PC-9 (cell line): Measurements from ENCODE around the gene ALDOB. TPM values are rescaled to one million over a fixed set of nuclear protein-coding genes. Genes with fewer than 3 reads are reported as not detected.

Experiments used
- BruUV-seq: library from RNA; stranded (reverse); fragments of 400-500 nt; replicated peaks from 2 replicates; lab custom pipeline; 2021; lab: Mats Ljungman, UMichigan
- CTCF ChIA-PET: fragments of 300-600 bp; sonication (Branson Sonifier 250); formaldehyde crosslinking; loops from one replicate; lab custom pipeline; 2022; ENCODE audit warnings: antibody characterized with exemption; lab: Charles Lee
- POLR2A ChIA-PET: fragments of 300-600 bp; sonication (Branson Sonifier 250); formaldehyde crosslinking; loops from one replicate; lab custom pipeline; 2022; ENCODE audit warnings: antibody characterized with exemption; ENCODE audit not compliant: unreplicated experiment; lab: Charles Lee
- DNase-seq, 2 experiments: peaks; one replicate each; pipeline versions ENCODE4 v3.0.0 to v3.0.0-alpha.2; 2015 to 2022; ENCODE audit warnings: mixed read lengths in 1 of 2
- H2AFZ ChIP-seq: fragments of 200-600 bp; sonication (generic); 2 replicates; pipeline ENCODE4 v1.8.1; 2017; ENCODE audit warnings: antibody characterized with exemption
- H3F3A ChIP-seq: fragments of 200-600 bp; sonication (generic); 2 replicates; pipeline ENCODE4 v1.8.1; 2017; ENCODE audit warnings: antibody characterized with exemption, mild to moderate bottlenecking, low read depth; ENCODE audit not compliant: insufficient read depth
- H3K27ac ChIP-seq: fragments of 200-600 bp; sonication (generic); 2 replicates; pipeline ENCODE4 v1.6.1; 2016; ENCODE audit warnings: mixed run types
- H3K27me3 ChIP-seq: fragments of 200-600 bp; sonication (generic); 2 replicates; pipeline ENCODE4 v1.6.1; 2016; ENCODE audit warnings: low read depth, mixed run types; ENCODE audit not compliant: insufficient read depth
- H3K36me3 ChIP-seq: fragments of 200-600 bp; sonication (generic); 2 replicates; pipeline ENCODE4 v1.6.1; 2016; ENCODE audit warnings: low read depth, mixed run types
- H3K4me1 ChIP-seq: fragments of 200-600 bp; sonication (generic); replicated peaks from 2 replicates; pipeline ENCODE4 v1.6.1; 2016; ENCODE audit warnings: mixed run types; ENCODE audit not compliant: insufficient read depth
- H3K4me2 ChIP-seq: fragments of 200-600 bp; sonication (generic); 2 replicates; pipeline ENCODE4 v1.6.1; 2017; ENCODE audit warnings: mixed run types
- H3K4me3 ChIP-seq: fragments of 200-600 bp; sonication (generic); 2 replicates; pipeline ENCODE4 v1.6.1; 2016; ENCODE audit warnings: mixed run types
- H3K79me2 ChIP-seq: fragments of 200-600 bp; sonication (generic); 2 replicates; pipeline ENCODE4 v1.6.1; 2017; ENCODE audit warnings: low read depth, mixed run types
- H3K9me2 ChIP-seq: fragments of 200-600 bp; sonication (generic); 2 replicates; pipeline ENCODE4 v1.8.1; 2017; ENCODE audit warnings: mild to moderate bottlenecking; ENCODE audit not compliant: insufficient read depth
- H3K9me3 ChIP-seq: fragments of 200-600 bp; sonication (generic); 2 replicates; pipeline ENCODE4 v1.8.1; 2016; ENCODE audit warnings: low read depth; ENCODE audit not compliant: insufficient read depth
- H4K20me1 ChIP-seq: fragments of 200-600 bp; sonication (generic); 2 replicates; pipeline ENCODE4 v1.8.1; 2017; ENCODE audit not compliant: insufficient read depth
- EZH2 ChIP-seq: fragments of 200-600 bp; sonication (generic); IDR thresholded peaks from 2 replicates; pipeline ENCODE4 v1.8.0; 2017; ENCODE audit warnings: antibody characterized with exemption, low read depth
- intact Hi-C: fragments of 100-400 bp; cut with micrococcal nuclease; formaldehyde crosslinking; loops from one replicate; pipeline ENCODE4 v1.10.0; 2022; ENCODE audit not compliant: unreplicated experiment
- total RNA-seq: library from RNA; stranded (reverse); gene quantifications from 2 replicates; pipeline ENCODE4 v1.2.3, GENCODE V29; 2021
- TF ChIP-seq, protein P1 (sequence below): fragments of 200-600 bp; sonication (generic); conservative IDR thresholded peaks from 2 replicates; pipeline ENCODE4 v1.6.1; 2017; ENCODE audit warnings: mixed run types, antibody characterized with exemption, mild to moderate bottlenecking, moderate library complexity

Gene ALDOB
- total RNA-seq, 1 experiment from 2014 or later, result not detected

DNA sequence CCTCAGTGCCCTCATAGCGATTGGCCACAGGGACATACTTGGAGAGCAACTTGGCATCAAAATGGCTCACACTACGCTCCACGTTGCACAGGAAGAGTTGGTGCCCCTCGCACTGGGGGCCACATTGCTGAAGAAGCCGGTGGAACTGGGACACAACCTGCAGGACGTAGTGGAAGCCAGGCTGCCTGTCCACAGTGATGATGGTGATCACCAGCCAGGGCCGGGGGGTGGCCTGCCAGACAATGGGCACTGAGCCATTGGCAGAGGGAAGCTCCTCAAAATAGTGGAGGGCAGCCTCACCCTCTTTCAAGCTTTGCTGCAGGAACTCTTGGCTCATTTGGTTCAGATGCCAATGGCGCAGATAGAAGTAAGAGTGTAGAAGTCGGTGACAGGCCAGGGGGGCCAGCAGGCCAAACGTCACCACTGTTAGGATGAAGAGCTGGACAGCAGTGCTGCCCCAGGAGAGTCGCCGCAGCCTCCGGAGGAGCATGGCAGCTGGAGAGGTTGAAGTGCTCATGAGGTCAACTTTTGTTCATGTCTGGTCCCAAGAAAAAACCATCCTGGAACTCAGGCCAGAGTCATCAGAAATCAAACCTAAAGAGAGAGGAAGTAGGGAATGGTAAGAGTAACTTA, 41.1 kb upstream of the ALDOB start:
- Histone ChIP-seq H2AFZ (no peak overlapping the region), H3K27me3 (peaks cover 43% of the 10 kb centered on the region), H3K36me3 (no peaks in the 10 kb centered on the region), H3K4me2 (no peak overlapping the region), H3K79me2 (no peaks in the 10 kb centered on the region), H3K9me2 (no peaks in the 10 kb centered on the region), H3K4me3 (no peak overlapping the region), H3K9me3 (no peaks in the 10 kb centered on the region), H3K4me1 (no peaks in the 10 kb centered on the region), H4K20me1 (no peaks in the 10 kb centered on the region), H3F3A (no peaks in the 10 kb centered on the region), H3K27ac (no peak overlapping the region)
- no peak for DNase-seq
- BruUV-seq, result no TSS peak
- ChIA-PET POLR2A (interaction anchor here (1.0 kb wide), 1 partner anchor 10 kb away, joined by 5 read pairs; no protein-coding TSS in a partner anchor), CTCF (no interaction called here)
- intact Hi-C loops, result no loop called here
- TF ChIP-seq, protein P1, sequence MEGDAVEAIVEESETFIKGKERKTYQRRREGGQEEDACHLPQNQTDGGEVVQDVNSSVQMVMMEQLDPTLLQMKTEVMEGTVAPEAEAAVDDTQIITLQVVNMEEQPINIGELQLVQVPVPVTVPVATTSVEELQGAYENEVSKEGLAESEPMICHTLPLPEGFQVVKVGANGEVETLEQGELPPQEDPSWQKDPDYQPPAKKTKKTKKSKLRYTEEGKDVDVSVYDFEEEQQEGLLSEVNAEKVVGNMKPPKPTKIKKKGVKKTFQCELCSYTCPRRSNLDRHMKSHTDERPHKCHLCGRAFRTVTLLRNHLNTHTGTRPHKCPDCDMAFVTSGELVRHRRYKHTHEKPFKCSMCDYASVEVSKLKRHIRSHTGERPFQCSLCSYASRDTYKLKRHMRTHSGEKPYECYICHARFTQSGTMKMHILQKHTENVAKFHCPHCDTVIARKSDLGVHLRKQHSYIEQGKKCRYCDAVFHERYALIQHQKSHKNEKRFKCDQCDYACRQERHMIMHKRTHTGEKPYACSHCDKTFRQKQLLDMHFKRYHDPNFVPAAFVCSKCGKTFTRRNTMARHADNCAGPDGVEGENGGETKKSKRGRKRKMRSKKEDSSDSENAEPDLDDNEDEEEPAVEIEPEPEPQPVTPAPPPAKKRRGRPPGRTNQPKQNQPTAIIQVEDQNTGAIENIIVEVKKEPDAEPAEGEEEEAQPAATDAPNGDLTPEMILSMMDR, result no peak
- TF ChIP-seq EZH2, result no peak

DNA sequence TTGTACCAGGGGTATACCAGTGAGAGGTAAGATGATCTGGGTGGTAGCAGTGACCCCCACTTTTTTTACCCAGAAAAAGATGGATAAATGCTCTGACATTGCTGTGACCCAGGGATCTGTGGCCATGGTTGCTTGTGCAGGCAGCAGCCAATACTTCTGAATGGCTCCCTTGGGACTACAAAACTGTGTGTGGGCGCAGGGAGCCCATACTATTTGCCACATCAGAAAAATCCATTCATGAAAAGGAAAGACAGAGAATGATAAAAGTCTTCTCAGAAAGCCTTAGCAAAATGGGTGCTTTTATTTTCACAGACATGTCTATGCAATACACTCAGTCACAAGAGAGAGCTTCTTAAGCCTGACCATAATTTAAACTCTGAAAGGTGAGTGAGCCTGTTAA, 37.3 kb upstream of the ALDOB start:
- H3K27ac ChIP-seq, result no peak overlapping the region
- no peaks in the 10 kb centered on the region for H3F3A ChIP-seq
- peaks cover 4% of the 10 kb centered on the region; the same call in 1 of the 2 replicates for H3K9me2 ChIP-seq
- H3K4me3 ChIP-seq, result no peak overlapping the region
- no TSS peak for BruUV-seq
- POLR2A ChIA-PET, result no interaction called here
- no peaks in the 10 kb centered on the region for H3K79me2 ChIP-seq
- no peaks in the 10 kb centered on the region for H3K36me3 ChIP-seq
- H4K20me1 ChIP-seq, result no peaks in the 10 kb centered on the region
- CTCF ChIA-PET, result no interaction called here
- no peak overlapping the region for H2AFZ ChIP-seq
- no peaks in the 10 kb centered on the region for H3K4me1 ChIP-seq
- intact Hi-C loops, result no loop called here
- H3K4me2 ChIP-seq, result no peak overlapping the region
- peaks cover 55% of the 10 kb centered on the region for H3K27me3 ChIP-seq
- H3K9me3 ChIP-seq, result no peaks in the 10 kb centered on the region
- no peak for TF ChIP-seq EZH2
- TF ChIP-seq, protein P1, result no peak
- no peak for DNase-seq

DNA sequence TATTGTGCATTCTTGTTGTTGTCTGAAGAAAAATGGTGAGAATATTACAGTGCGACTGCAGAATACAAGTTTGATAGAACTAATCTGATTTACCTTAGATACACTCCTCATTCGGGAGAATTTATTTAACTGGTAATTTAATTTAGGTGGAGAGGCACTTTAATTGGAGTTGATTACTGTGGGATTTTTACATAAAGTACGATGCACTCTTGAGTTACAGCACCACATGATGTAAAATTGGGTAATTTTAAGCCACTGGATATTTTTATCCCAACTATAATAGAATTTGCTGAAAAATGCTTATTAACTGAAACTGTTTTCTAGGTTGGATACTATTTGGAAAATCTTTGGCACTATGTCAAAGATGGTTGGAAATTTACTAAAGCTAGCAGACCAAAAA, 35.4 kb upstream of the ALDOB start:
- no peaks in the 10 kb centered on the region for H4K20me1 ChIP-seq
- no TSS peak for BruUV-seq
- no peaks in the 10 kb centered on the region for H3K4me1 ChIP-seq
- no peaks in the 10 kb centered on the region for H3K36me3 ChIP-seq
- no peak overlapping the region for H3K4me2 ChIP-seq
- H3K4me3 ChIP-seq, result no peak overlapping the region
- H2AFZ ChIP-seq, result no peak overlapping the region
- DNase-seq, result no peak
- ChIA-PET CTCF (interaction anchor here (0.6 kb wide), 1 partner anchor 78 kb away, joined by 3 read pairs; no protein-coding TSS in a partner anchor), POLR2A (no interaction called here)
- H3K27me3 ChIP-seq, result peaks cover 46% of the 10 kb centered on the region
- H3K9me2 ChIP-seq, result peaks cover 4% of the 10 kb centered on the region; the same call in 1 of the 2 replicates
- TF ChIP-seq, protein P1, result no peak
- TF ChIP-seq EZH2, result no peak
- no peak overlapping the region for H3K27ac ChIP-seq
- H3K79me2 ChIP-seq, result no peaks in the 10 kb centered on the region
- intact Hi-C loops, result no loop called here
- no peaks in the 10 kb centered on the region for H3K9me3 ChIP-seq
- no peaks in the 10 kb centered on the region for H3F3A ChIP-seq
